Body of pancreas (tissue), 4 donors: ENCODE results near the gene CSF2RB. TPM values are rescaled to one million over a fixed set of nuclear protein-coding genes. Genes with fewer than 3 reads are reported as not detected.

ENCODE experiments used
- ATAC-seq: fragments of 150-250 bp; one replicate; pipeline ENCODE4 v1.9.1; 2016
- DNase-seq, 4 donors: peaks; one replicate each; pipeline ENCODE4 v3.0.0-alpha.2; 2019
- H3K27ac ChIP-seq, 4 donors: fragments of 200-600 bp; sonication (generic); 1 replicate in 3 of 4; 2 replicates in 1 of 4; pipeline versions ENCODE4 v1.5.1 to v1.6.1; 2016 to 2019; ENCODE audit warnings: mild to moderate bottlenecking in 1 of 4, mixed read lengths in 1 of 4, moderate library complexity in 1 of 4
- H3K27me3 ChIP-seq, 2 donors: fragments of 200-600 bp; sonication (generic); one replicate each; pipeline ENCODE4 v1.6.0; 2016; ENCODE audit warnings: mild to moderate bottlenecking in 1 of 2
- H3K36me3 ChIP-seq, 2 donors: fragments of 200-600 bp; sonication (generic); replicated peaks in 1 of 2; 2 replicates each; pipeline ENCODE4 v1.5.1; 2016; ENCODE audit warnings: low read depth in 2 of 2; ENCODE audit not compliant: insufficient read depth in 1 of 2
- H3K4me1 ChIP-seq: fragments of 200-600 bp; sonication (generic); one replicate; pipeline ENCODE4 v1.6.0; 2016
- H3K4me3 ChIP-seq, 2 donors: fragments of 200-600 bp; sonication (generic); 1 replicate in 1 of 2; 2 replicates in 1 of 2; pipeline ENCODE4 v1.5.1; 2016 to 2019
- H3K9me3 ChIP-seq, 3 donors: fragments of 200-600 bp; sonication (generic); 1 replicate in 2 of 3; 2 replicates in 1 of 3; pipeline ENCODE4 v1.5.1; 2016
- POLR2A ChIP-seq, 3 donors: fragments of 450-650 bp; IDR thresholded peaks; one replicate each; pipeline ENCODE4 v1.6.1; 2016; ENCODE audit warnings: antibody characterized with exemption in 3 of 3, mild to moderate bottlenecking in 2 of 3
- WGBS, 2 donors: methylation state at CpG; one replicate each; pipeline ENCODE4 v1.1.5; 2017; 5-methylcytosine and 5-hydroxymethylcytosine counted together
- intact Hi-C: fragments of 100-400 bp; cut with DNase I; formaldehyde crosslinking; loops from one replicate; pipeline ENCODE4 v1.15.1; 2023
- total RNA-seq, 2 donors: library from RNA; depleted of rRNA; stranded (reverse); fragments of >200 nt; gene quantifications; one replicate each; pipeline ENCODE4 v1.1.0, GENCODE V29; 2016
- TF ChIP-seq, protein P1 (sequence below), 7 experiments: fragments of 450-650 bp in 4 of 7; fragments of 200-600 bp in 3 of 7; sonication (generic) in 3 of 7; IDR thresholded peaks; one replicate each; pipeline ENCODE4 v1.5.1; 2016 to 2019; ENCODE audit warnings: antibody characterized with exemption in 7 of 7

CSF2RB gene
- total RNA-seq, 2 donors from 2014 or later, result 2.0 to 2.9 TPM

DNA sequence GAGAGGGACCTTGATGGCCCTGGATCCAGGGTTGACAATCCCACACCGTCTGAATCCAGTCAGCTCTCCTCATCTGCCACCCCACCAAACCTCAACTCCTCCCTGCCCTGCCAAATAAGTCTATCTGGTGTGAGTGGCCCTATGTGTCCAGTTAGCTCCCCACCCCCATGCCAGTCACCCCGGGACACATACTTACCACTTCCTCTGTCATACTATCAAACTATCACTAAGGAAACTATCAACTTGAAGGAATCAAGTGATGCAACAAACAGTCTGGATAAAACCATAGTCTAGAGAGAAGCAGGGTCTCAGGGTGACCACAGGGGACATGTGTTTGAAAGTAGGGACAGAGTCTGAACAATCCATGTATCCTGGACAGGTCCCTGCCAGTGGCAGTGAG, 13.2 kb upstream of the CSF2RB start:
- H3K4me3 ChIP-seq, result no peak overlapping the region
- H3K9me3 ChIP-seq, result no peaks in the 10 kb centered on the region
- TF ChIP-seq, protein P1, sequence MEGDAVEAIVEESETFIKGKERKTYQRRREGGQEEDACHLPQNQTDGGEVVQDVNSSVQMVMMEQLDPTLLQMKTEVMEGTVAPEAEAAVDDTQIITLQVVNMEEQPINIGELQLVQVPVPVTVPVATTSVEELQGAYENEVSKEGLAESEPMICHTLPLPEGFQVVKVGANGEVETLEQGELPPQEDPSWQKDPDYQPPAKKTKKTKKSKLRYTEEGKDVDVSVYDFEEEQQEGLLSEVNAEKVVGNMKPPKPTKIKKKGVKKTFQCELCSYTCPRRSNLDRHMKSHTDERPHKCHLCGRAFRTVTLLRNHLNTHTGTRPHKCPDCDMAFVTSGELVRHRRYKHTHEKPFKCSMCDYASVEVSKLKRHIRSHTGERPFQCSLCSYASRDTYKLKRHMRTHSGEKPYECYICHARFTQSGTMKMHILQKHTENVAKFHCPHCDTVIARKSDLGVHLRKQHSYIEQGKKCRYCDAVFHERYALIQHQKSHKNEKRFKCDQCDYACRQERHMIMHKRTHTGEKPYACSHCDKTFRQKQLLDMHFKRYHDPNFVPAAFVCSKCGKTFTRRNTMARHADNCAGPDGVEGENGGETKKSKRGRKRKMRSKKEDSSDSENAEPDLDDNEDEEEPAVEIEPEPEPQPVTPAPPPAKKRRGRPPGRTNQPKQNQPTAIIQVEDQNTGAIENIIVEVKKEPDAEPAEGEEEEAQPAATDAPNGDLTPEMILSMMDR (IDR thresholded peaks at IDR 0.05), result no peak
- TF ChIP-seq POLR2A (IDR thresholded peaks at IDR 0.05), result no peak
- H3K36me3 ChIP-seq, result no peaks in the 10 kb centered on the region
- WGBS, 2 donors, result 77 to 81% methylated on average over 2 of the region's 2 CpGs
- ATAC-seq, result no peak
- DNase-seq, result no peak
- peaks cover 7% of the 10 kb centered on the region for H3K4me1 ChIP-seq
- intact Hi-C loops, result no loop called here
- no peaks in the 10 kb centered on the region for H3K27me3 ChIP-seq
- no peak overlapping the region for H3K27ac ChIP-seq

DNA sequence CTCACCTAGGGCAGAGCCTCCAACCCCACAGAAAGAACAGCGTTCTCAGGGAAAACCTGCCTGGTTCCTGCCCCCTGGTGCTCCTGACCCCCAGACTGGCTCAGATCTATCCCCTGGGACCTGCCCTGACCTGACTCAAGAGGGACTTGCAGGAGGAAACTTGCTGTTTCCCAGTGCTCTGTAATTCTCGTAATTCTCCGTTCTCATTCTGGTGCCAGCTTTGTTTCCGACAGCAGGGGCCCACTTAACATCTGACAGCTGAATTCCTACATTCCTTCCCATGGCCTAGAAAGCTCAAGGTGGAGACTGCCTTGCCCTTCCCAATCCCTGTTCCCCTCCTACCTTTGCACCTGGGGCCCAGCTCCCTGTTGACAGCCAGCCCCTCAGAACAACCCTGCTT, 12.5 kb upstream of the CSF2RB start:
- Histone ChIP-seq H3K4me1 (peaks cover 7% of the 10 kb centered on the region), H3K4me3 (no peak overlapping the region), H3K36me3 (no peaks in the 10 kb centered on the region), H3K27me3 (no peaks in the 10 kb centered on the region), H3K27ac (no peak overlapping the region), H3K9me3 (no peaks in the 10 kb centered on the region)
- 46 to 57% methylated on average over 4 of the region's 4 CpGs for WGBS, 2 donors
- intact Hi-C loops, result no loop called here
- DNase-seq (no peak), ATAC-seq (no peak)
- TF ChIP-seq, protein P1 (IDR thresholded peaks at IDR 0.05), result no peak
- TF ChIP-seq POLR2A (IDR thresholded peaks at IDR 0.05), result no peak

DNA sequence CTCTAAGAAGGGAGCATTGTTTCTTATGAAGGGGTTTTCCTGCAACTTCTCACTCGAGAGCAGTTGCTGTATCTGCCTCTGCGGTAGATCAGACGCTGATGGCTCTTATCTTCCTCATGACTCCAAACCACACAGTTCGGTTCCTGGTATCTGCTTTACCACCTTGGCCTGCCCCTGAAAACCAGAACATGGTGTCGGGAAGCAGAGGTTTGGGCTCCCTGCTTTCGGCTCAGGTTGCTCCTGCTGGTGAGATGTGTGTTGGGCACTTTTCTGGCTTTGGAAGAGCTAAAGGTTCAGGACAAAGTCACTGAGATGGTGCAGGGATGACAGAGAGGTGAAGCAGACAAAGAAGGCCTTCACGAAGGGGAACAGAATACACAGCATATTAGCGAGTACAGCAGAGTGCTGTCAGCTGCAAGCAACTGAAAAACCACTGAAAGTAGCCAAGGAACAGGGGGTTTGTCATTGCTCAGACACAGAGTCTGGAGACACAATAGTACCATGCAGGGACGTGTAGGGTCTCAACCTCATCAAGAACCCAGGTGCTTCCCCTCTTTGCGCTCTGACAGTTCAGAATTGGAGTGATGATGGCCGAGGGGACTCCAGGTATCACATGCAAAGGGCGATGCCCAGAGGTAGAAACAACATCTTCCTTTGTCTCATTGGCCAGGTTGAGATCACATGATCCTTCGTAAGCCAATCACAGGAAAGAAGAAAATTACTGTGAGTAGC, 11.9 kb upstream of the CSF2RB start:
- Histone ChIP-seq H3K9me3 (no peaks in the 10 kb centered on the region), H3K4me1 (peaks cover 7% of the 10 kb centered on the region), H3K36me3 (no peaks in the 10 kb centered on the region), H3K4me3 (no peak overlapping the region), H3K27ac (no peak overlapping the region), H3K27me3 (no peaks in the 10 kb centered on the region)
- no peak for TF ChIP-seq POLR2A (IDR thresholded peaks at IDR 0.05)
- TF ChIP-seq, protein P1 (IDR thresholded peaks at IDR 0.05), result no peak
- WGBS, 2 donors, result 78 to 83% methylated on average over 13 of the region's 13 CpGs
- ATAC-seq (no peak), DNase-seq (no peak)
- intact Hi-C loops, result no loop called here

DNA sequence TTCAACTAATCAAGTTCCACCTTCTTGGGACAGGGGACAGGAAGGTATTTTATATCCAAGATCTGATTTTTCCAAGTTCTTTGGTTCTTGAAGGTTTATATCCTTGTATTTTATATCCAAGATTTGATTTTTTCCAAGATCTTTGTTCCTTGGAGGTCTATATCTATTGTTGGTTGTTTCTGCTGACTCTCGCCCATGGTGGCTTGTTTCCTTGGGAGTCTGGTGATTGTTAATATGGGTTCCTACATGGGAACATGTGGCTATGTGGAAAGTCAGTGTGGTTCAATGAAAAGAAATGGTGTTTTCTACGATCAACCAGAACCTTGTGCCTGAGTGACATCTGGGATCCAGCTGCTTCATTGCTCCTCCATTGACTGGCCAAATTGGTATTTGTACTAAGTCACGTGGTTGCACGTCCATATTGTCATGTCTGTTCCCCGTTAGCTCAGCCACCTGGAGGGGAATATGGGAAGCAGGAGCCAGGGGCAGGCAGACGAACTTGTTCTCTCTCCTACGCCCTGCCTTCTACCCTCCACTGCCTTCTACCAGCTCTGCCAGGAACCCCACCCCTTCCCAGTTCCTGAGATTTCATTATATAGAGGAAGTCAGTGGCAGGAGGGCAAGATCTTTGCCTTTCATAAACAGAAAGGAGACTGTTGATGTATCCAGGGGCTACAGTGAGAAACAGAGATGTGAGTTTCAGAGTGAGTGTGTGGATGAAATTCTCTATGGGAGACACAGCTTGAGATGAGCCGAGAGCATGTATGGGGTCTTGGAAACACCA, 11.1 kb upstream of the CSF2RB start:
- intact Hi-C loops, result no loop called here
- no peak for DNase-seq
- no peaks in the 10 kb centered on the region for H3K27me3 ChIP-seq
- no peaks in the 10 kb centered on the region for H3K36me3 ChIP-seq
- ATAC-seq, result no peak
- H3K9me3 ChIP-seq, result no peaks in the 10 kb centered on the region
- WGBS, 2 donors, result 72 to 76% methylated on average over 8 of the region's 8 CpGs
- no peak overlapping the region for H3K27ac ChIP-seq
- H3K4me3 ChIP-seq, result no peak overlapping the region
- H3K4me1 ChIP-seq, result peaks cover 7% of the 10 kb centered on the region
- no peak for TF ChIP-seq POLR2A (IDR thresholded peaks at IDR 0.05)
- TF ChIP-seq, protein P1 (IDR thresholded peaks at IDR 0.05), result no peak
